ENCODE results near the gene AMTN.
"Not testable (repeated sequence)": the region's sequence is repeated elsewhere in the genome, so short reads cannot be mapped to it uniquely, and the experiment has no call there.

AMTN gene

GRCh38 chr4:70533791-70534190, 15.4 kb downstream of the AMTN start:
- Histone ChIP-seq H2BK120ac (ENCODE audit: low read depth, low read length) (no peak overlapping the region), H2BK15ac (ENCODE audit: low read depth, poor library complexity, severe bottlenecking) (no peak overlapping the region), H3K27ac (ENCODE audit: low read length, poor library complexity, severe bottlenecking) (no peak overlapping the region), H3K9ac (ENCODE audit: low read length) (no peak overlapping the region), H3K36me3 (ENCODE audit: control insufficient read depth in 1 of 2, insufficient read depth in 2 of 2, low read depth in 1 of 2, low read length in 2 of 2) (no peaks in the 10 kb centered on the region), H3K4ac (ENCODE audit: low read depth in 1 of 2, low read length in 2 of 2) (no peak overlapping the region), H4K91ac (ENCODE audit: low read length) (no peak overlapping the region), H3K23ac (ENCODE audit: low read length in 2 of 2) (no peak overlapping the region), H2AFZ (ENCODE audit: low read depth, low read length) (no peak overlapping the region), H3K18ac (ENCODE audit: low read depth in 1 of 2, low read length in 2 of 2) (no peak overlapping the region), H3K14ac (ENCODE audit: low read length in 2 of 2) (no peak overlapping the region), H4K8ac (ENCODE audit: low read length) (no peak overlapping the region), H3K27me3 (ENCODE audit: control insufficient read depth in 1 of 2, insufficient read depth in 1 of 2, low read length in 2 of 2) (no peaks in the 10 kb centered on the region), H3K4me1 (ENCODE audit: control insufficient read depth, insufficient read depth, low read depth, low read length) (no peaks in the 10 kb centered on the region), H3K4me3 (ENCODE audit: insufficient read depth in 1 of 2, low read depth in 1 of 2, low read length in 2 of 2) (no peak overlapping the region), H2BK12ac (ENCODE audit: low read length in 2 of 2) (no peak overlapping the region), H2BK5ac (ENCODE audit: low read depth, low read length, poor library complexity, severe bottlenecking) (no peak overlapping the region), H3K9me3 (ENCODE audit: control insufficient read depth, low read length) (no peaks in the 10 kb centered on the region), H2AK5ac (ENCODE audit: low read length, severe bottlenecking) (no peak overlapping the region), H3K4me2 (ENCODE audit: low read length, poor library complexity, severe bottlenecking) (no peak overlapping the region), H3K79me1 (replicated peaks; ENCODE audit: low read length, poor library complexity, severe bottlenecking) (no peaks in the 10 kb centered on the region)
- DNase-seq, result no peak
- WGBS, result 87% methylated on average over 3 of the region's 3 CpGs

GRCh38 chr4:70534886-70535285, 16.5 kb downstream of the AMTN start:
- H2AFZ ChIP-seq (ENCODE audit: low read depth, low read length); H2AK5ac ChIP-seq (ENCODE audit: low read length, severe bottlenecking); H3K9ac ChIP-seq (ENCODE audit: low read length); H3K4ac ChIP-seq (ENCODE audit: low read depth in 1 of 2, low read length in 2 of 2); H3K9me3 ChIP-seq (ENCODE audit: control insufficient read depth, low read length); H3K27me3 ChIP-seq (ENCODE audit: control insufficient read depth in 1 of 2, insufficient read depth in 1 of 2, low read length in 2 of 2); H2BK5ac ChIP-seq (ENCODE audit: low read depth, low read length, poor library complexity, severe bottlenecking); H4K91ac ChIP-seq (ENCODE audit: low read length); H2BK12ac ChIP-seq (ENCODE audit: low read length in 2 of 2); H3K14ac ChIP-seq (ENCODE audit: low read length in 2 of 2); H4K8ac ChIP-seq (ENCODE audit: low read length); H3K4me3 ChIP-seq (ENCODE audit: insufficient read depth in 1 of 2, low read depth in 1 of 2, low read length in 2 of 2); H2BK15ac ChIP-seq (ENCODE audit: low read depth, poor library complexity, severe bottlenecking); H2BK120ac ChIP-seq (ENCODE audit: low read depth, low read length); H3K23ac ChIP-seq (ENCODE audit: low read length in 2 of 2); H3K79me1 ChIP-seq (replicated peaks; ENCODE audit: low read length, poor library complexity, severe bottlenecking); DNase-seq; H3K27ac ChIP-seq (ENCODE audit: low read length, poor library complexity, severe bottlenecking); H3K36me3 ChIP-seq (ENCODE audit: control insufficient read depth in 1 of 2, insufficient read depth in 2 of 2, low read depth in 1 of 2, low read length in 2 of 2); H3K18ac ChIP-seq (ENCODE audit: low read depth in 1 of 2, low read length in 2 of 2); H3K4me1 ChIP-seq (ENCODE audit: control insufficient read depth, insufficient read depth, low read depth, low read length); H3K4me2 ChIP-seq (ENCODE audit: low read length, poor library complexity, severe bottlenecking): not testable (repeated sequence)
- 83% methylated on average over 2 of the region's 3 CpGs for WGBS

- no peaks in the 10 kb centered on the region for H3K4me1 ChIP-seq (ENCODE audit: control insufficient read depth, insufficient read depth, low read depth, low read length)
- H3K23ac ChIP-seq (ENCODE audit: low read length in 2 of 2), result no peak overlapping the region
- H2BK15ac ChIP-seq (ENCODE audit: low read depth, poor library complexity, severe bottlenecking), result no peak overlapping the region
- no peaks in the 10 kb centered on the region for H3K36me3 ChIP-seq (ENCODE audit: control insufficient read depth in 1 of 2, insufficient read depth in 2 of 2, low read depth in 1 of 2, low read length in 2 of 2)
- no peaks in the 10 kb centered on the region for H3K79me1 ChIP-seq (replicated peaks; ENCODE audit: low read length, poor library complexity, severe bottlenecking)
- H3K4me2 ChIP-seq (ENCODE audit: low read length, poor library complexity, severe bottlenecking), result no peak overlapping the region
- H2AK5ac ChIP-seq (ENCODE audit: low read length, severe bottlenecking), result no peak overlapping the region
- no peak overlapping the region for H2BK12ac ChIP-seq (ENCODE audit: low read length in 2 of 2)
- no peak overlapping the region for H3K14ac ChIP-seq (ENCODE audit: low read length in 2 of 2)
- no peak for DNase-seq
- no peak overlapping the region for H3K27ac ChIP-seq (ENCODE audit: low read length, poor library complexity, severe bottlenecking)
- no peak overlapping the region for H2BK120ac ChIP-seq (ENCODE audit: low read depth, low read length)
- no peak overlapping the region for H2BK5ac ChIP-seq (ENCODE audit: low read depth, low read length, poor library complexity, severe bottlenecking)
- H3K4me3 ChIP-seq (ENCODE audit: insufficient read depth in 1 of 2, low read depth in 1 of 2, low read length in 2 of 2), result no peak overlapping the region
- H3K9me3 ChIP-seq (ENCODE audit: control insufficient read depth, low read length), result no peaks in the 10 kb centered on the region
- H2AFZ ChIP-seq (ENCODE audit: low read depth, low read length), result no peak overlapping the region
- no peak overlapping the region for H3K18ac ChIP-seq (ENCODE audit: low read depth in 1 of 2, low read length in 2 of 2)
- H3K27me3 ChIP-seq (ENCODE audit: control insufficient read depth in 1 of 2, insufficient read depth in 1 of 2, low read length in 2 of 2), result no peaks in the 10 kb centered on the region
- no peak overlapping the region for H3K9ac ChIP-seq (ENCODE audit: low read length)
- H4K91ac ChIP-seq (ENCODE audit: low read length), result no peak overlapping the region
- H4K8ac ChIP-seq (ENCODE audit: low read length), result no peak overlapping the region
- no peak overlapping the region for H3K4ac ChIP-seq (ENCODE audit: low read depth in 1 of 2, low read length in 2 of 2)
Observed at GRCh38 chr4:70538869-70539268, 20.5 kb downstream of the AMTN start.

GRCh38 chr4:70544279-70544868, 26.0 kb downstream of the AMTN start:
- Histone ChIP-seq H4K91ac (ENCODE audit: low read length) (no peak overlapping the region), H2BK120ac (ENCODE audit: low read depth, low read length) (no peak overlapping the region), H2BK12ac (ENCODE audit: low read length in 2 of 2) (no peak overlapping the region), H3K9me3 (ENCODE audit: control insufficient read depth, low read length) (no peaks in the 10 kb centered on the region), H3K23ac (ENCODE audit: low read length in 2 of 2) (no peak overlapping the region), H3K4me1 (ENCODE audit: control insufficient read depth, insufficient read depth, low read depth, low read length) (no peaks in the 10 kb centered on the region), H2AK5ac (ENCODE audit: low read length, severe bottlenecking) (no peak overlapping the region), H2AFZ (ENCODE audit: low read depth, low read length) (no peak overlapping the region), H3K4me2 (ENCODE audit: low read length, poor library complexity, severe bottlenecking) (no peak overlapping the region), H3K79me1 (replicated peaks; ENCODE audit: low read length, poor library complexity, severe bottlenecking) (no peaks in the 10 kb centered on the region), H3K4me3 (ENCODE audit: insufficient read depth in 1 of 2, low read depth in 1 of 2, low read length in 2 of 2) (no peak overlapping the region), H3K18ac (ENCODE audit: low read depth in 1 of 2, low read length in 2 of 2) (no peak overlapping the region), H3K27ac (ENCODE audit: low read length, poor library complexity, severe bottlenecking) (no peak overlapping the region), H3K4ac (ENCODE audit: low read depth in 1 of 2, low read length in 2 of 2) (no peak overlapping the region), H3K14ac (ENCODE audit: low read length in 2 of 2) (no peak overlapping the region), H2BK15ac (ENCODE audit: low read depth, poor library complexity, severe bottlenecking) (no peak overlapping the region), H2BK5ac (ENCODE audit: low read depth, low read length, poor library complexity, severe bottlenecking) (no peak overlapping the region), H3K9ac (ENCODE audit: low read length) (no peak overlapping the region), H3K36me3 (ENCODE audit: control insufficient read depth in 1 of 2, insufficient read depth in 2 of 2, low read depth in 1 of 2, low read length in 2 of 2) (no peaks in the 10 kb centered on the region), H4K8ac (ENCODE audit: low read length) (no peak overlapping the region), H3K27me3 (ENCODE audit: control insufficient read depth in 1 of 2, insufficient read depth in 1 of 2, low read length in 2 of 2) (peaks cover 0 to 4% of the 10 kb centered on the region in 2 experiments)
- DNase-seq, result peak; percentile 8
